HEK293T (cell line): ENCODE data around the gene RPL18A.
A peak's percentile ranks its signal among the peaks of the same experiment; 100 is the strongest.

Experiments used
- ARNT ChIP-seq: fragments of 450-650 bp; IDR thresholded peaks from 2 replicates; pipeline ENCODE4 v1.6.1; 2017; ENCODE audit warnings: mild to moderate bottlenecking
- BHLHE40 ChIP-seq: fragments of 450-650 bp; IDR thresholded peaks from 2 replicates; pipeline ENCODE4 v1.6.1; 2016; ENCODE audit warnings: mild to moderate bottlenecking, moderate library complexity, borderline replicate concordance
- CTBP1 ChIP-seq: fragments of 450-650 bp; IDR thresholded peaks from 2 replicates; pipeline ENCODE4 v1.6.1; 2016; ENCODE audit warnings: borderline replicate concordance
- ELF4 ChIP-seq: fragments of 450-650 bp; IDR thresholded peaks from 2 replicates; pipeline ENCODE4 v1.6.1; 2017; ENCODE audit warnings: antibody characterized with exemption
- FOXK2 ChIP-seq: fragments of 450-650 bp; IDR thresholded peaks from 2 replicates; pipeline ENCODE4 v1.6.1; 2016; ENCODE audit warnings: mild to moderate bottlenecking
- FOXM1 ChIP-seq: fragments of 450-650 bp; IDR thresholded peaks from 2 replicates; pipeline ENCODE4 v1.6.1; 2017; ENCODE audit warnings: mild to moderate bottlenecking, borderline replicate concordance
- HDGF ChIP-seq: fragments of 450-650 bp; IDR thresholded peaks from 2 replicates; pipeline ENCODE4 v1.6.1; 2017; ENCODE audit warnings: antibody characterized with exemption, borderline replicate concordance
- L3MBTL2 ChIP-seq: fragments of 450-650 bp; conservative IDR thresholded peaks from 2 replicates; pipeline ENCODE4 v1.6.1; 2016; ENCODE audit warnings: mild to moderate bottlenecking
- LEF1 ChIP-seq: fragments of 450-650 bp; IDR thresholded peaks from 2 replicates; pipeline ENCODE4 v1.6.1; 2017; ENCODE audit warnings: mild to moderate bottlenecking, borderline replicate concordance
- NFRKB ChIP-seq: fragments of 450-650 bp; IDR thresholded peaks from 2 replicates; pipeline ENCODE4 v1.6.1; 2016; ENCODE audit warnings: mild to moderate bottlenecking, moderate library complexity
- PKNOX1 ChIP-seq: fragments of 450-650 bp; IDR thresholded peaks from 2 replicates; pipeline ENCODE4 v1.6.1; 2016
- SUZ12 ChIP-seq: fragments of 450-650 bp; IDR thresholded peaks from 2 replicates; pipeline ENCODE4 v1.6.1; 2016; ENCODE audit warnings: mild to moderate bottlenecking
- TARDBP ChIP-seq: fragments of 450-650 bp; IDR thresholded peaks from 2 replicates; pipeline ENCODE4 v1.6.1; 2016

- no peak for TF ChIP-seq FOXK2
- TF ChIP-seq TARDBP, result no peak
- no peak; the same call in 1 of the 2 replicates for TF ChIP-seq HDGF
- TF ChIP-seq ELF4, result no peak
- no peak for TF ChIP-seq FOXM1
- TF ChIP-seq L3MBTL2, result peak; percentile 98
- TF ChIP-seq SUZ12, result no peak
- TF ChIP-seq NFRKB, result no peak
- TF ChIP-seq PKNOX1, result peak; percentile 84
- TF ChIP-seq LEF1, result no peak
- TF ChIP-seq ARNT, result no peak
- no peak for TF ChIP-seq CTBP1
- TF ChIP-seq BHLHE40, result no peak
Observed at GRCh38 chr19:17841810-17842662, 17.7 kb upstream of the RPL18A start.
